Measurements from ENCODE around the gene SNTA1. TPM values are rescaled to one million over a fixed set of nuclear protein-coding genes. Genes with fewer than 3 reads are reported as not detected.

Gene SNTA1
- total and polyA plus RNA-seq, 2 experiments from 2014 or later, result 3.8 to 9.3 TPM

DNA sequence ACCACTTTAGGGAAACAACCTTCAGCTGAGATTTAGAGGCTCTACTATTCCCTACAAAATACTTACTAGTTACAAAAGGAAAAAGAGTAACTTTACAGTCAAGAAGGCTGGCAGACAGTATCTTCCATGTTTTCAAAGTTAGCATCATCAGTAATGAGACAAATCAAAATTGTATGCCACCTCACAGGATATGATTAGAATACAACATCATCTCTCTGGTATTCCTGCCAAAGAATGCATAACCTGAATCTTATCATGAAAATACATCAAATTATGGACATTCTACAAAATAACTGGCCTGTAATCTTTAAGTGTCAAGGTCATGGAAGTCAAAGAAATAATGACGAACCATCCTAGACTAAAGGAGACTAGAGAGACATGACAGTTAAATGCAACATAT, 80.7 kb downstream of the SNTA1 start:
- H3K36me3 ChIP-seq (ENCODE audit: insufficient read depth), result peaks cover 15% of the 10 kb centered on the region

DNA sequence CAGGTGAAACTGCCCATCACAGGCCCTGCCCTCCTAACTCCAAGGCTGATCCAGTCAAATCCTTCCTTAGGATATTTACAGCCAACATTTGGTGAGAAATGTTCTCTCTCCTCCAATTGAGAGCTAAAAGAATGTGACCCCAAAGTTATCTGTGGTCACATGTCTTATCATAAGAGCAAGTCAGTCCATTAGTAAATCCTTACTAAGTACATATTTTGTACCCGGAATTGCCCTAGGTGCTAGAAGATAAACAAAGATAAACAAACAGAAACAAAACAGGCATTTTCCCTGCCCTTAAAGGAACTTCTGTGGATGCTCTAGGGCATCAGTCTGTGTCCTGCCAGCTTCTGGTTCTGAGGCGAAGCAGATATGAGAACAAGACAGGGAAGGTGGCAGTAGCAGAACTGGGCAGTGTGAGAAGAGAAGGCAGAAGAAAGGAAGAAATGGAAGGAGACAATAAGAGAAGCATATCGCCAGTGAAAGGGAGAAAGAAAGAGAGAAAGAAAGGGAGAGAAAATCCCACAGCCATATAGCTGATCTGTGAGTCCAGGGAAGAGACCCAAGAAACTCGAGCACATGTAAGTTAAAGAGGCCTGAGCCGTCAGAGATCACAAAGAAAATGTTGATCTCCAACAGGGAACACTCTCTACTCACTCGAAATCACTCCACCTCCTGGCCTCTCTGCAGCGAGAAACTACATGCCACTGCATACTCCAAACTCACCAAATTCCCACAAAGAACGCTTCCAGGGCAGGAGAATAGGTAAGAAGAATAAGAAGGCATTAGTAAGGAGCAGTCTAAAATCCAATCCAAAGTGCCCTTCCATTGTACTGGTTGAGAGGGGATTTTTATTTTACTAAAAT, 83.9 kb downstream of the SNTA1 start:
- H4K20me1 ChIP-seq (replicated peaks; ENCODE audit: insufficient read depth), result 0 out of 2 replicates have a peak, but pooled peaks cover 5% of the 10 kb centered on the region
- H3K4me2 ChIP-seq, result no peak overlapping the region
- no peaks in the 10 kb centered on the region for H3K4me1 Mint-ChIP-seq
- no peaks in the 10 kb centered on the region for H3K9me2 ChIP-seq (ENCODE audit: insufficient read depth)
- no peak overlapping the region for H3K4me3 ChIP-seq
- H3K36me3 Mint-ChIP-seq (ENCODE audit: low read depth), result peaks cover 40% of the 10 kb centered on the region
- ATAC-seq, result no peak
- H2AFZ ChIP-seq, result no peak overlapping the region
- no peaks in the 10 kb centered on the region for H3K79me2 ChIP-seq (replicated peaks; ENCODE audit: insufficient read depth)
- no peak overlapping the region for H3K4me3 Mint-ChIP-seq
- H3F3A ChIP-seq (replicated peaks; ENCODE audit: low read depth), result no peaks in the 10 kb centered on the region
- no peaks in the 10 kb centered on the region for H3K27me3 ChIP-seq (ENCODE audit: insufficient read depth)
- no peak overlapping the region for H3K27ac Mint-ChIP-seq
- peaks cover 8% of the 10 kb centered on the region; the same call in 1 of the 2 replicates for H3K36me3 ChIP-seq (ENCODE audit: insufficient read depth)
- no peaks in the 10 kb centered on the region for H3K4me1 ChIP-seq (ENCODE audit: insufficient read depth)
- no peak overlapping the region for H3K27ac ChIP-seq (ENCODE audit: low read depth)
- no peaks in the 10 kb centered on the region for H3K9me3 Mint-ChIP-seq
- DNase-seq (ENCODE audit: low spot score), result no peak
- peaks cover 3% of the 10 kb centered on the region for H3K27me3 Mint-ChIP-seq (ENCODE audit: insufficient read depth, low read depth, poor library complexity)
- no peak for TF ChIP-seq POLR2AphosphoS5 (IDR thresholded peaks at IDR 0.05; ENCODE audit: low read depth)
- TF ChIP-seq STAT1 (IDR thresholded peaks at IDR 0.05; ENCODE audit: unreplicated experiment), result no peak
- no peak for TF ChIP-seq JUNB (IDR thresholded peaks at IDR 0.05; ENCODE audit: unreplicated experiment)
- TF ChIP-seq CREB1 (CRISPR knock-in tag; IDR thresholded peaks at IDR 0.05; ENCODE audit: low read depth), result no peak
- TF ChIP-seq, protein P1, sequence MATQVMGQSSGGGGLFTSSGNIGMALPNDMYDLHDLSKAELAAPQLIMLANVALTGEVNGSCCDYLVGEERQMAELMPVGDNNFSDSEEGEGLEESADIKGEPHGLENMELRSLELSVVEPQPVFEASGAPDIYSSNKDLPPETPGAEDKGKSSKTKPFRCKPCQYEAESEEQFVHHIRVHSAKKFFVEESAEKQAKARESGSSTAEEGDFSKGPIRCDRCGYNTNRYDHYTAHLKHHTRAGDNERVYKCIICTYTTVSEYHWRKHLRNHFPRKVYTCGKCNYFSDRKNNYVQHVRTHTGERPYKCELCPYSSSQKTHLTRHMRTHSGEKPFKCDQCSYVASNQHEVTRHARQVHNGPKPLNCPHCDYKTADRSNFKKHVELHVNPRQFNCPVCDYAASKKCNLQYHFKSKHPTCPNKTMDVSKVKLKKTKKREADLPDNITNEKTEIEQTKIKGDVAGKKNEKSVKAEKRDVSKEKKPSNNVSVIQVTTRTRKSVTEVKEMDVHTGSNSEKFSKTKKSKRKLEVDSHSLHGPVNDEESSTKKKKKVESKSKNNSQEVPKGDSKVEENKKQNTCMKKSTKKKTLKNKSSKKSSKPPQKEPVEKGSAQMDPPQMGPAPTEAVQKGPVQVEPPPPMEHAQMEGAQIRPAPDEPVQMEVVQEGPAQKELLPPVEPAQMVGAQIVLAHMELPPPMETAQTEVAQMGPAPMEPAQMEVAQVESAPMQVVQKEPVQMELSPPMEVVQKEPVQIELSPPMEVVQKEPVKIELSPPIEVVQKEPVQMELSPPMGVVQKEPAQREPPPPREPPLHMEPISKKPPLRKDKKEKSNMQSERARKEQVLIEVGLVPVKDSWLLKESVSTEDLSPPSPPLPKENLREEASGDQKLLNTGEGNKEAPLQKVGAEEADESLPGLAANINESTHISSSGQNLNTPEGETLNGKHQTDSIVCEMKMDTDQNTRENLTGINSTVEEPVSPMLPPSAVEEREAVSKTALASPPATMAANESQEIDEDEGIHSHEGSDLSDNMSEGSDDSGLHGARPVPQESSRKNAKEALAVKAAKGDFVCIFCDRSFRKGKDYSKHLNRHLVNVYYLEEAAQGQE (IDR thresholded peaks at IDR 0.05; ENCODE audit: unreplicated experiment), result no peak
- no peak for TF ChIP-seq ZNF331 (CRISPR knock-in tag; IDR thresholded peaks at IDR 0.05; ENCODE audit: low read depth)
- TF ChIP-seq, protein P2, sequence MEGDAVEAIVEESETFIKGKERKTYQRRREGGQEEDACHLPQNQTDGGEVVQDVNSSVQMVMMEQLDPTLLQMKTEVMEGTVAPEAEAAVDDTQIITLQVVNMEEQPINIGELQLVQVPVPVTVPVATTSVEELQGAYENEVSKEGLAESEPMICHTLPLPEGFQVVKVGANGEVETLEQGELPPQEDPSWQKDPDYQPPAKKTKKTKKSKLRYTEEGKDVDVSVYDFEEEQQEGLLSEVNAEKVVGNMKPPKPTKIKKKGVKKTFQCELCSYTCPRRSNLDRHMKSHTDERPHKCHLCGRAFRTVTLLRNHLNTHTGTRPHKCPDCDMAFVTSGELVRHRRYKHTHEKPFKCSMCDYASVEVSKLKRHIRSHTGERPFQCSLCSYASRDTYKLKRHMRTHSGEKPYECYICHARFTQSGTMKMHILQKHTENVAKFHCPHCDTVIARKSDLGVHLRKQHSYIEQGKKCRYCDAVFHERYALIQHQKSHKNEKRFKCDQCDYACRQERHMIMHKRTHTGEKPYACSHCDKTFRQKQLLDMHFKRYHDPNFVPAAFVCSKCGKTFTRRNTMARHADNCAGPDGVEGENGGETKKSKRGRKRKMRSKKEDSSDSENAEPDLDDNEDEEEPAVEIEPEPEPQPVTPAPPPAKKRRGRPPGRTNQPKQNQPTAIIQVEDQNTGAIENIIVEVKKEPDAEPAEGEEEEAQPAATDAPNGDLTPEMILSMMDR (conservative IDR thresholded peaks at IDR 0.05; ENCODE audit: low read depth in 2 of 2), result no peak
- TF ChIP-seq NANOG (IDR thresholded peaks at IDR 0.05; ENCODE audit: borderline replicate concordance), result no peak
- no peak for TF ChIP-seq EZH2phosphoT487 (IDR thresholded peaks at IDR 0.05; ENCODE audit: unreplicated experiment)
- no peak for TF ChIP-seq EZH2 (IDR thresholded peaks at IDR 0.05; ENCODE audit: low read depth, unreplicated experiment)
- TF ChIP-seq ZNF114 (CRISPR knock-in tag; IDR thresholded peaks at IDR 0.05), result no peak
- TF ChIP-seq, protein P3, sequence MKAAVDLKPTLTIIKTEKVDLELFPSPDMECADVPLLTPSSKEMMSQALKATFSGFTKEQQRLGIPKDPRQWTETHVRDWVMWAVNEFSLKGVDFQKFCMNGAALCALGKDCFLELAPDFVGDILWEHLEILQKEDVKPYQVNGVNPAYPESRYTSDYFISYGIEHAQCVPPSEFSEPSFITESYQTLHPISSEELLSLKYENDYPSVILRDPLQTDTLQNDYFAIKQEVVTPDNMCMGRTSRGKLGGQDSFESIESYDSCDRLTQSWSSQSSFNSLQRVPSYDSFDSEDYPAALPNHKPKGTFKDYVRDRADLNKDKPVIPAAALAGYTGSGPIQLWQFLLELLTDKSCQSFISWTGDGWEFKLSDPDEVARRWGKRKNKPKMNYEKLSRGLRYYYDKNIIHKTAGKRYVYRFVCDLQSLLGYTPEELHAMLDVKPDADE (IDR thresholded peaks at IDR 0.05), result no peak

More for the DNA sequence above, 80.7 kb downstream of the SNTA1 start:
- Mint-ChIP-seq H3K9me3 (no peaks in the 10 kb centered on the region), H3K36me3 (ENCODE audit: low read depth) (peaks cover 65% of the 10 kb centered on the region), H3K27ac (no peak overlapping the region), H3K4me1 (no peaks in the 10 kb centered on the region), H3K27me3 (ENCODE audit: insufficient read depth, low read depth, poor library complexity) (peaks cover 3% of the 10 kb centered on the region), H3K4me3 (no peak overlapping the region)
- Histone ChIP-seq H3F3A (replicated peaks; ENCODE audit: low read depth) (no peaks in the 10 kb centered on the region), H3K4me1 (ENCODE audit: insufficient read depth) (no peaks in the 10 kb centered on the region), H2AFZ (no peak overlapping the region), H3K4me3 (no peak overlapping the region), H3K9me2 (ENCODE audit: insufficient read depth) (no peaks in the 10 kb centered on the region), H3K27me3 (ENCODE audit: insufficient read depth) (no peaks in the 10 kb centered on the region), H3K79me2 (replicated peaks; ENCODE audit: insufficient read depth) (no peaks in the 10 kb centered on the region), H3K4me2 (no peak overlapping the region), H4K20me1 (replicated peaks; ENCODE audit: insufficient read depth) (0 out of 2 replicates have a peak, but pooled peaks cover 5% of the 10 kb centered on the region), H3K27ac (ENCODE audit: low read depth) (no peak overlapping the region)
- DNase-seq (ENCODE audit: low spot score), result no peak
- no peak for ATAC-seq
- no peak for TF ChIP-seq POLR2AphosphoS5 (IDR thresholded peaks at IDR 0.05; ENCODE audit: low read depth)
- TF ChIP-seq JUNB (IDR thresholded peaks at IDR 0.05; ENCODE audit: unreplicated experiment), result no peak
- no peak for TF ChIP-seq ZNF331 (CRISPR knock-in tag; IDR thresholded peaks at IDR 0.05; ENCODE audit: low read depth)

Data from GM23338 (cell line).